Left cardiac atrium (tissue), 2 donors: ENCODE results near the gene NES. TPM values are rescaled to one million over a fixed set of nuclear protein-coding genes. Genes with fewer than 3 reads are reported as not detected.

Source experiments
- total RNA-seq, 2 donors: library from RNA; stranded (reverse); fragmentation: NEBNext Ultra II Directional; extraction: Animal tissue kit (Norgen Biotek cat#: 25700); gene quantifications; one replicate each; pipeline ENCODE4 v1.2.1, GENCODE V29; 2021
- donor health status: DM: no; HTN: yes; CAD: no; lungs with severe emphysema.
- donor health status: DM: yes; HTN: yes; CAD: no.

The NES gene
- total RNA-seq, 2 donors from 2014 or later, result 224 to 240 TPM

Other genes with a start within 250 kb of the NES start
- gene MEF2D, start 176.6 kb downstream of the NES start, total RNA-seq, result 10 to 100 TPM; 69.0 to 81.7 TPM
- under 1 TPM; 0.26 to 0.94 TPM for gene IQGAP3, start 104.8 kb downstream of the NES start, total RNA-seq
- not detected for gene TTC24, start 97.7 kb downstream of the NES start, total RNA-seq
- 10 to 100 TPM; 91.6 to 95.0 TPM for gene NAXE, start 85.6 kb downstream of the NES start, total RNA-seq
- gene GPATCH4, start 75.9 kb downstream of the NES start, total RNA-seq, result 10 to 100 TPM; 14.6 to 27.0 TPM
- 1 to 10 TPM; 1.3 to 1.9 TPM for gene HAPLN2, start 58.0 kb downstream of the NES start, total RNA-seq
- gene BCAN, start 35.3 kb downstream of the NES start, total RNA-seq, result under 1 TPM; 0.29 to 0.47 TPM
- gene CRABP2, start 28.2 kb upstream of the NES start, total RNA-seq, result 1 to 10 TPM; 1.5 TPM
- gene METTL25B, start 51.1 kb upstream of the NES start, total RNA-seq, result 10 to 100 TPM; 14.6 to 20.5 TPM
- 10 to 100 TPM; 15.7 to 18.6 TPM for gene ISG20L2, start 51.4 kb upstream of the NES start, total RNA-seq
- gene MRPL24, start 63.7 kb upstream of the NES start, total RNA-seq, result 10 to 100 TPM; 62.9 to 74.0 TPM
- 100 to 1,000 TPM; 139 to 156 TPM for gene HDGF, start 74.3 kb upstream of the NES start, total RNA-seq
- gene PRCC, start 90.1 kb upstream of the NES start, total RNA-seq, result 10 to 100 TPM; 32.0 to 46.2 TPM
- 1 to 10 TPM; 1.1 to 2.8 TPM for gene SH2D2A, start 139.4 kb upstream of the NES start, total RNA-seq
- under 1 TPM; 0.05 to 0.12 TPM for gene INSRR, start 181.7 kb upstream of the NES start, total RNA-seq
- 1 to 10 TPM; 2.1 to 2.5 TPM for gene NTRK1, start 183.5 kb upstream of the NES start, total RNA-seq
- 10 to 100 TPM in 1 of 2 donors, 1 to 10 TPM in 1; 7.2 to 10.4 TPM for gene PEAR1, start 216.3 kb upstream of the NES start, total RNA-seq
- not detected for gene LRRC71, start 243.2 kb upstream of the NES start, total RNA-seq